Kidney tubule cell (primary cell): ENCODE results near the gene AGT.
"Not testable (repeated sequence)": the region's sequence is repeated elsewhere in the genome, so short reads cannot be mapped to it uniquely, and the experiment has no call there.

Experiments used
- DNase-seq: peaks from one replicate; pipeline ENCODE4 v3.0.0-alpha.2; 2018; ENCODE audit warnings: low spot score

AGT gene

GRCh38 chr1:230744382-230744781 is 30.5 kb upstream of the AGT start:
- peak; percentile 14 for DNase-seq

- DNase-seq: no peak
Observed at GRCh38 chr1:230743899-230744298, 30.0 kb upstream of the AGT start.

- no peak for DNase-seq
Observed at GRCh38 chr1:230739564-230740290, 25.8 kb upstream of the AGT start.

DNA sequence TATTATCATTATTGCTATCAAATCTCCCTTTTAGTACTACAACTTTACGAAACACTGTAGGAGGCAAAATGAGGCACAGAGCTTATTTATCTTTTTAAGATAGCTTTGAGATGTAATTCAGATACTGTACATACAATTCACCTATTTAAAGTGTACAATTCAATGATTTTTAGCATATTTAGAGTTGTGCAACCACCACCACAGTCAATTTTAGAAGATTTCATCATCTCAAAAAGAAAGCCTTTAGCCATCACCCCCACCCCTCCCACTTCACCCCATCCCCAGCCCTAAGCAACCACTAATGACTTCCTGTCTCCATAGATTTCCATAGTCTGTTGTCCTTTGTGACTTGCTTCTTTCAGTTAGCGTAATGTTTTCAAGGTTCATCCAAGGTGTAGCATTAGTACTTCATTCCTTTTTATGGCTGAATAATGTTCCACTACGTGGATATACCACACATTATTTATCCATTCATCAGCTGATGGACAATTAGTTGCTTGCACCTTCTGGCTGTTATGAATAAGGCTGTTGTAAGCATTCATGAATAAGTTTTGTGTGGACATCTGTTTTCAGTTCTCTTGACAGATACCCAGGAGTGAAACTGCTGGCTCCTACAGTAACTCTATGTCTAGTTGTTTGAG is 23.8 kb upstream of the AGT start:
- DNase-seq: no peak

GRCh38 chr1:230735447-230735846 is 21.5 kb upstream of the AGT start:
- peak; percentile 60 for DNase-seq

- DNase-seq: no peak
Observed at GRCh38 chr1:230730977-230731376, 17.1 kb upstream of the AGT start.

- no peak for DNase-seq
Observed at GRCh38 chr1:230728710-230729392, 14.9 kb upstream of the AGT start.

DNA sequence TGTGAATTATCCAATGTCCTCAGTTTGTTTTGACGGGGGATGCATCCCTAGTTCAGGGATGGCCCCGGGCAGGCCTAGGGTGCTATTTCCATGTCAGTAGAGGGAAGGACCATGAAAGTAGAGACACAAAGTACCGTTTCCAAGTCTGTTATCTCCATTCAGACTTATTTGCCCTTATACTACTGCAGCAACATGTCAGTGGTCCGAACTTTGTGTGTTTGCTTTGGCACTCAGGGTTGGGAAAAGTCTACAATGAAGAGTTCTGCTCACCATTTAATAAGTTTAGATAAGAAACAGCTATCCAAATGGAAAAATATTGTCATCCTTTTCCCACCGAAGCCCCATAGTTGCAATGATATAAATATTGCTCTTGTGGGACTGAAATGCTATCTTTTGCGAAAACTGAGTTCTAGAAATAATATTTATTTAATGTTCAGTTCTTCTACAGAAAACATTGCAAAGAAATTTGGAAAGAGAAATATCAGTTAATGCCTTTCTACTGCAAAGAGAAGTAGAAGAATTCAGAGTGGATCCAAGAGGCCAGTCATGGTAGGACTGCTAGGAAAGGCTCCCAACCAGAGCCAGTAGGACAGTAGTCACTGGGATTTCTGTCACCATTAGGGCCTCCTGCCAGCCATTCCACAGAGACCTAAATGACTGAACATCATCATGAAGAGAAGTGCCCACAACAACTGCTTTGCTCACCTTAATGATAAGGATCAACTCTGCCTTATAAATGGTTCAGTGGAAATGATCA is 11.5 kb upstream of the AGT start:
- no peak for DNase-seq

DNA sequence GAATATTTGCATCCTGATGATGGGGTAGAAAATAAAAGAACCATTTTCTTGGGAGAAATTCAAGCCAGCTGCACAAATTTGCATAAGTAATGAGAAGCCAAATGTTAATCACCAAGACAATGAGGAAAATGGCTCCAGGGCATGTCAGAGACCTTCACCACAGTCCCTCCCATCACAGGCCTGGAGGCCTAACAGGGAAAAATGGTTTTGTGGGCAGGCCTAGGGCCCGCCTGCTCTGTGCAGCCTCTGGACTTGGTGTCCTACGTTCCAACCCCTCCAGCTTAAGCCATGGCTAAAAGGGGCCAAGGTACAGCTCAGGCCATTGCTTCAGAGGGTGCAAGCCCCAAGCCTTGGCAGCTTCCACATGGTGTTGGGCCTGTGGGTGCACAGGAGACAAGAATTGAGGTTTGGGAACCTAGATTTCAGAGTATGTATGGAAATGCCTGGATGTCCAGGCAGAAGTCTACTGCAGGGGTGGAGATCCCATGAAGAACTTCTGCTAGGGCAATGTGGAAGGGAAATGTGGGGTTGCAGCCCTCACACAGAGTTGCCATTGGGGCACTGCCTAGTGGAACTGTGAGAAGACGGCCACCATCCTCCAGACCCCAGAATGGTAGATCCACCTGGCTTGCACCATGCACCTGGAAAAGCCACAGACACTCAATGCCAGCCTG is 8.1 kb upstream of the AGT start:
- DNase-seq: not testable (repeated sequence)

DNA sequence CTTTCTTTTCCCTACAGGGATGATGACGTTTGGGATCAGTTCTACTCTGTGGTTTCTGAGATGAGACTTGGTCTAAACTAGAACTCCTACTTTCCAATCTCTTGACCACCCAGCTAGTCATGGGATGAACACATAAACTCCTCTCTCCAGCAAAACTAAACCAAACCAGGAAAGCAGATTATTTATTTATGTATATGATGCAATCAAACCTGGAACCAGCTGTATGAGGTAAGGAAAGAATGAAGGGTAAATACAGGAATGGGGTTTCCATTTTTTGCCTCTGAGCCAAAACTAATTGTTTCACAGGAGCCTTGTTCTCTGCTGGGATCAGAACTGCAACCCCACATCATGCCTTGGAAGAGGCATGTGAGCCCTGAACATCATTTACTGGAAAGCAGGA is 3.3 kb upstream of the AGT start:
- no peak for DNase-seq

DNA sequence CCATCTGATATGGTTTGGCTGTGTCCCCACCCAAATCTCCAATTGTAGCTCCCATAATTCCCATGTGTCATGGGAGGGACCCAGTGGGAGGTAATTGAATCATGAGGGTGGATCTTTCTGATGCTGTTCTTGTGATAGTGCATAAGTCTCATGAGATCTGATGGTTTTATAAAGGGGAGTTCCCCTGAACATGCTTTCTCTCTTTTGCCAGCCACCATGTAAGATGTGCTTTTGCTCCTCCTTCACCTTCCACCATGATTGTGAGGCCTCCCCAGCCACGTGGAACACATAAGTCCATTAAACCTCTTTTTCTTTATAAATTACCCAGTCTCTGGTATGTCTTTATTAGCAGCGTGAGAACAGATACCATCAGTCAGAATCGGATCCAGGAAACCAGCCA is 2.5 kb upstream of the AGT start:
- DNase-seq: not testable (repeated sequence)

GRCh38 chr1:230715510-230715909 is 1.6 kb upstream of the AGT start:
- DNase-seq: no peak

DNA sequence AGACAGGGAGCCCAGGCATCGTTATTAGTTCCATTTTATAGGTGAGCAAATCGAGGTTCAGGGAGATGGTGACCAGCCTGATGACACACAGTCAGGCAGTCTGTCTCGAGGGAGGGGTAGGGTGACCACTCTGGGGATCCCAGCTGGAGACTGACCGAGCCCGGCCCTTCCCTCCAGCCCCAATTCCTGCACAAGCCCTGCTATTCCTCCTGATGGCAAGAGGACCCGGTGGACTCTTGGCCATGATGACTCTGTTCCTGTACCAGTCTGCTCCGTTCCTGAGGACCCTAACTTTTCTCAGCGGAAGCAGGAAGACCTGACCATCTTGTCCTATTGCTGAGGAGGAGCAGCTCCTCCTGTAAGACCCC is 391 bp downstream of the AGT start:
- DNase-seq: no peak

- DNase-seq: no peak
Observed at GRCh38 chr1:230713138-230713537, 784 bp downstream of the AGT start.

GRCh38 chr1:230712470-230712942 is 1.4 kb downstream of the AGT start:
- DNase-seq: no peak

DNA sequence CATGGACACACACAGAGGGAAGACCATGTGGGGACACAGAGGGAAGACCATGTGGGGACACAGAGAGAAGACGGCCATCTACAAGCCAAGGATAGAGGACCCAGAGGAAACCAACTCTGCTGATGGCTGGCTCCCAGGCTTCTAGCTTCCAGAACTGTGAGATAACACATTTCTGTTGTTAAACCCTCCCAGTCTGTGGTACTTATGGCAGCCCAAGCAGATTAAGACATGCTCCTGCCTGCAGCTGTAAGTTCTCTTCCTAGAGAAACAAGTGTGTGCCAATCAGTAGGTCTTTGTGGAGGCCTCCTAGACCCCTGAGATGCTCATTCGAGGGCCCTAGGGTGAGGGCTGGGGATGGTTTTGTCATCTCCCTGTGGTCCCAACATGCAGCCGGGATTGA is 2.7 kb downstream of the AGT start:
- DNase-seq: no peak

- DNase-seq: no peak
Observed at GRCh38 chr1:230710543-230710904, 3.4 kb downstream of the AGT start.

DNA sequence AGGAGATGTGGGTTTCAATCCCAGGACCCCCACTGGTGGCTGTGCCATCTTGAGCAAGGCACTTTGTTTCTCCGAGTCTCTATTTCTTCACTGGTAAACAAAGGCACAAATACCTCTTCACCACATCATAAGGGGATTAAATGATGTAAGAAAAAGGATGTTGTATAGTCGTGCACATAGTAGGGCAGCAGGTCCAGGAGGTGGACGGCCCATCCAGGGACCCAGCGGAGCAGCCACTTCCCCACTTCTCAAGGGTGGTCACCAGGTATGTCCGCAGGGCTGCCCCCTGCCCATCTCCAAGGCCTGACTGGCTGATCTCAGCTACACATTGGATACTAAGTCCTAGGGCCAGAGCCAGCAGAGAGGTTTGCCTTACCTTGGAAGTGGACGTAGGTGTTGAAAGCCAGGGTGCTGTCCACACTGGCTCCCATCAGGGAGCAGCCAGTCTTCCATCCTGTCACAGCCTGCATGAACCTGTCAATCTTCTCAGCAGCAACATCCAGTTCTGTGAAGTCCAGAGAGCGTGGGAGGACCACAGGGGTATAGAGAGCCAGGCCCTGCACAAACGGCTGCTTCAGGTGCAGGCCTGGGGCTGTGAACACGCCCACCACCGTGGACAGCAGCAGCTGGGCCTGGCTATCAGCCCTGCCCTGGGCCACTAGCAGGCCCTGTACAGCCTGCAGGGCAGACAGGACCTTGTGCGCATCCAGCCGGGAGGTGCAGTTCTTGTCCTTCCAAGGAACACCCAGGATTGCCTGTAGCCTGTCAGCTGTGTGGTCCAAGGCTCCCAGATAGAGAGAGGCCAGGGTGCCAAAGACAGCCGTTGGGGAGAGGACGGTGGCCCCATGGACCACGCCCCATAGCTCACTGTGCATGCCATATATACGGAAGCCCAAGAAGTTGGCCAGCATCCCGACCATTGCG is 4.0 kb downstream of the AGT start:
- DNase-seq: no peak

GRCh38 chr1:230708631-230709580 is 5.0 kb downstream of the AGT start:
- peak; percentile 38 for DNase-seq
